Measurements from ENCODE around the gene DPP4.

DNA sequence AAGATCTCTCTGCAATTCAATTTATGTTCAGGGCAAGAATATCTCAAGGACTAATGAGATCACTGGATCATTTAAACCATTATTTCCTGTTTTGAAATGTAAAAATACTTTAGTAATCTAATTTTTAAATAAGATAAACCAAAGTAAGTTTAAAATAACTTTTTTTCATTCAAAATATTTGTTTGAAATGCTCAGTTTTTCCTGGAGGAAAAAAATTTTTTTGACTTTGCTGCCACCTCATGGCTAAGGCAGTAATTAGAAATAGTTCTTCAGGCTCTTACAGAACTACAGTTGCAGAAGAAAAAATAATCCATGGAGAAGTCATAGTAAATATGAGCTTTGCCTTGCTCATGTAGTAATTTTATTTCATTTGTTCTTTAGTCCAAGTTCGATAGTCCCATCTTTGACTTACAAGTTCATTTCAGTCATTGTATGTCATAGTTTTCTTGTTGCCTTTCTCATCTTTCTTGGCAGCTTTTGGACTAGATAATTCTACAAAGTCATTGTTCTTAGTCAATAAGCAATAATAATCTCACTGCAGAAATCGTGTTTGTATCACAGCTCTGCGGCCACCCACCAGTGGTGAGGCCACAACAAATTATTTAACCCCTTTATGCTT is 127.4 kb downstream of the DPP4 start:
- no peak for TF ChIP-seq POLR2AphosphoS5 (IDR thresholded peaks at IDR 0.05)
- TF ChIP-seq, protein P1, sequence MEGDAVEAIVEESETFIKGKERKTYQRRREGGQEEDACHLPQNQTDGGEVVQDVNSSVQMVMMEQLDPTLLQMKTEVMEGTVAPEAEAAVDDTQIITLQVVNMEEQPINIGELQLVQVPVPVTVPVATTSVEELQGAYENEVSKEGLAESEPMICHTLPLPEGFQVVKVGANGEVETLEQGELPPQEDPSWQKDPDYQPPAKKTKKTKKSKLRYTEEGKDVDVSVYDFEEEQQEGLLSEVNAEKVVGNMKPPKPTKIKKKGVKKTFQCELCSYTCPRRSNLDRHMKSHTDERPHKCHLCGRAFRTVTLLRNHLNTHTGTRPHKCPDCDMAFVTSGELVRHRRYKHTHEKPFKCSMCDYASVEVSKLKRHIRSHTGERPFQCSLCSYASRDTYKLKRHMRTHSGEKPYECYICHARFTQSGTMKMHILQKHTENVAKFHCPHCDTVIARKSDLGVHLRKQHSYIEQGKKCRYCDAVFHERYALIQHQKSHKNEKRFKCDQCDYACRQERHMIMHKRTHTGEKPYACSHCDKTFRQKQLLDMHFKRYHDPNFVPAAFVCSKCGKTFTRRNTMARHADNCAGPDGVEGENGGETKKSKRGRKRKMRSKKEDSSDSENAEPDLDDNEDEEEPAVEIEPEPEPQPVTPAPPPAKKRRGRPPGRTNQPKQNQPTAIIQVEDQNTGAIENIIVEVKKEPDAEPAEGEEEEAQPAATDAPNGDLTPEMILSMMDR (IDR thresholded peaks at IDR 0.05), result peak in 2 of 4 experiments; percentile 33 to 44
